ENCODE measurements around the gene PACRG.

The PACRG gene

GRCh38 chr6:162710936-162711335, 16.8 kb upstream of the PACRG start:
- no peak for DNase-seq

DNA sequence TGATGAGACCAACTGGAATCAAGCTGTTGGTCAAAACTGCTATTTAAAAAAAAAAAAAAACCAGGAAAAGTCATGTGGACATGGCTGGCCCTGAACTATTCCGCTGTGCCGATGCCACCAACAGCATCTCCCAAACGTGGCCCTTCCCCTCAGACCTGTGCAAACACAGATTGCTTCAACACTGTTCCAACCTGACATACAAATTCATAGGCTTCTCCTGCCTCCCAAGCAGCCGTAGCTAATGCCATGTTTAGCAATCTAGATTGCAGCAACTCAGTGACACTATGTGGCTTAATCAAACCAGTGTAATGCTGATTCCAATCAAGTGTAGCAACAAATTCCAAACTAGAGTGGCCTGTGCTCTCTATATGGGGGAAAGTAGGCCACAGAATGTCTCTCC, 16.4 kb upstream of the PACRG start:
- no peak for DNase-seq

DNA sequence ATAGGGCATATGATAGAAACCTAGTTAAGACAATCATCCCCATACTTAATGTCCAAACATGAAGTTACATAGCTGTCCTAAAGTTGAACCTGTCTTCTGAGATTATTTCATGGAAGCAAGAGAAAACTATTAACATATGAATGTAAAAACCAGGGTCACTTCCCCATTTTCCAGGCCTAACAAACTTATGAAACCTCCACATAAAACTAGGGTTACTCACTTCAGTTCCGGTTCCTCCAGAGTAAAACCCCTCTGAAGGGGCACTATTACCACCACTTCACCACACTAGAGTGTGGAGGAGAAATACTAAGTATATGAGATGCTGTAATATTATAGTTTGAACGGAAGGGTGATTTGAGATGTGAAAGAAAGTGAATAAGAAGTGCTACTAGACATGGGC, 15.1 kb upstream of the PACRG start:
- no peak for DNase-seq

GRCh38 chr6:162713974-162714780, 13.6 kb upstream of the PACRG start:
- no peak for DNase-seq

GRCh38 chr6:162715601-162716000, 12.2 kb upstream of the PACRG start:
- no peak for DNase-seq

DNA sequence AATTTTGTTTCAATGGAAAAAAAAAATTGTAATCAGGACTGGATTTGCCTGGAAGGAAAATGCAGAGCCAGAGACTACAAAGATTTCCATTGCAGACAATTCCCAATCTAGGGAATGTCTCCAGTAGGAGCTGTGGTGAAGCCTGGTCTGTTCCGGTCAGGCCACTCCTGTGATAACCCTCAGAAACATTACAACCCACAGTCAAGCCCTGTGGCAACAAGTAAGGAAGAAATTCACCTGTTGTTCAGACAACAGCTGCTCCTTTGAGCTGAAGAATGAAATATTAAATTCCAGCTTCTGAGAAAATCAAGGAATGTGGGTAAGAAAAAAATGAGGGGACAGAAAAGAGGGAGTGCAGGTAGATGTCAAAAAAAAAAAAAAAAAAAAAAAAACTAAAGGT, 8.2 kb upstream of the PACRG start:
- no peak for DNase-seq

- DNase-seq = no peak
Observed at GRCh38 chr6:162721404-162721687, 6.4 kb upstream of the PACRG start.

- DNase-seq = no peak
Observed at GRCh38 chr6:162722226-162722625, 5.5 kb upstream of the PACRG start.

DNA sequence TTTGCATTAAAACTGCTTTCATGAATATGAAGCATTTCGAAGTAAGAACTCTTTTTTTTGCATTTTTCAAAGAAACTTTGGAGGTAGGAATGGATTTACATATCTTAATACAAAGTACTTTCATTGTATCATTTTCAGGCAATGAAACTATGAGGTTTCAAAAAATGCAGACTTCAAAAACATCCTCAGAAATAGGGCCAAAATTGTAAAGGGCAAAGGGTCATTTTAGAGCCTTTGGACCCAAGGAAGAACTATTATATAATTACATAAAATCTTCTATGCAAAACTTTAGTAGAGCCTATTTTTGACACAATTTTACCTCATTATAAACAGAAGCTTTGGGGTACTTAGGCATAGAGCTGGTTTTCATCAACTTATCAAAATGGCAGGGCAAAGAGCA, 5.1 kb upstream of the PACRG start:
- DNase-seq = no peak

GRCh38 chr6:162726947-162727321, 840 bp upstream of the PACRG start:
- peak in 1 of 2 experiments; percentile 27 for DNase-seq

DNA sequence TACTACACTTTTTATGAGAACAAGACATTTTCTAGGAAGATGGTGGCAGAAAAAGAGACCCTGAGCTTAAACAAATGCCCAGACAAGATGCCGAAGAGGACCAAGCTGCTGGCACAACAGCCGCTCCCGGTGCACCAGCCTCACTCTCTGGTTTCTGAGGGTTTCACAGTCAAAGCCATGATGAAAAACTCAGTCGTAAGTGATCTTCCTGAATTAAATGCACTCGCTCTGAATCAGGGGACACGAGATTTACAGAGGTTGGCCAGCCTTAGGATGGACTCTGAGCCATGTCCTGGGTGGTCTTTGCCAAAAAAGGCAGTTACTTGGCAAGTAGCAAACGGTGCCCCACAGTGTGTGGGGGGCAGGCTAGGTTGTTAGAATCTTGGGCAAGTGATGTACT, 423 bp downstream of the PACRG start:
- no peak for DNase-seq

- no peak for DNase-seq
Observed at GRCh38 chr6:162728706-162729105, 932 bp downstream of the PACRG start.

DNA sequence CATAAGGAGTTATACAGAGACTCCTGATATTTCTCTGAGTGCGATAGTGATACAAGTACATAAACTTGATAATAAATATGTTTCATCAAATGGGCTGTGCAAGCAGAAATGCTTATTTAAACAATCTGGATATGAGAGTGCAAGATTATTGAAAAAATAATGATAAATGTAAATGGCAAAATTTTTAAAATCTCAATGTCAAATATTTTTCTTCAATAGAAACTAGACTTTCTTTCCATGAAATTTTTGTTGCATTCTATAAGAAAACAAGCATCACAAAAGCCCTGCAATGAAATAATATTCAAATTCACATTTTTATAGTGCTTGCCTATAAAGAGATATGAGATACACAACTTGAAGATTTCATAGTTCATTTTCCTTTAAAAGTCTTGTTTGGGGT, 2.7 kb downstream of the PACRG start:
- no peak for DNase-seq

GRCh38 chr6:162733489-162733888, 5.7 kb downstream of the PACRG start:
- no peak for DNase-seq

GRCh38 chr6:162736961-162737360, 9.2 kb downstream of the PACRG start:
- peak; percentile 69 to 87 for DNase-seq

DNA sequence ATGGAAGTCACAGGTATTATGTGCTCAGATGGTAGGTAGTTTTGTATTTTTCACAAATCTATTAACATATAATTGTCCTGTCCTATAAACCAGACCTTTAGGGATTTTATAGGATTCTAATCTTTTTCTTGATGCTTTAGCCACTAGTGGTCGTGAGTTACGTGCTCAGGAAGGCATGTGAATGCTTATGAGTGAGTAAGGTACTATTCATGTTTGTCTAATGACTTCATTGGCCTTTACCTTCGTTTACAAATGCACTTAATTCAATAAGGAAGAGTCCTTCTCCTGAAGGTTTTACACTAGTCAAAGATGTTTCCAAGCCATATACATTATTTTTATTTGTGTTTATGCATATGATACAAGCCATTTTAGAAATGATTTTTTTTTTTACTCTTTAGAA, 23.0 kb downstream of the PACRG start:
- DNase-seq = no peak

- no peak for DNase-seq
Observed at GRCh38 chr6:162751211-162751859, 23.6 kb downstream of the PACRG start.

- no peak for DNase-seq
Observed at GRCh38 chr6:162753775-162754174, 26.0 kb downstream of the PACRG start.

- DNase-seq = no peak
Observed at GRCh38 chr6:162770136-162770535, 42.4 kb downstream of the PACRG start.

- DNase-seq = no peak
Observed at GRCh38 chr6:162770955-162771354, 43.2 kb downstream of the PACRG start.

GRCh38 chr6:162772466-162772865, 44.7 kb downstream of the PACRG start:
- no peak for DNase-seq

DNA sequence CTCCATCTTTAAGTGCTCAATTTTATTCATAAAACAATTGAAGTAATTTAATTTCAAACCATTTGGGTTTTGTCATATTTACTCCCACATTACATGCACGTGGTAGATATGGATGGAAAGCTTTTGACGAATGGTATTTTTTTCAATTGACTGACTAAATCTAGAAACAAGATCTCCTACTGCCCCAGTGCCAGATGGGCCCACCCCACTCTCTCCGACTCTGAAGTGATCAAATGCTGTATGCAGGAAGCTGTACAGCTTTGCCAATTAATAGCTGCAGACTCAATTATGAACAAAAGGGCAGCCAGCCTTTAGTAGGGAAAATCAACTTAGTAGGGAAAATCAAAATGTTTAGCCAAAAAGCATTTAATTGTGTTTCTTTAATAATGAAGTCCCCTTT, 46.2 kb downstream of the PACRG start:
- peak; percentile 80 to 91 for DNase-seq

DNA sequence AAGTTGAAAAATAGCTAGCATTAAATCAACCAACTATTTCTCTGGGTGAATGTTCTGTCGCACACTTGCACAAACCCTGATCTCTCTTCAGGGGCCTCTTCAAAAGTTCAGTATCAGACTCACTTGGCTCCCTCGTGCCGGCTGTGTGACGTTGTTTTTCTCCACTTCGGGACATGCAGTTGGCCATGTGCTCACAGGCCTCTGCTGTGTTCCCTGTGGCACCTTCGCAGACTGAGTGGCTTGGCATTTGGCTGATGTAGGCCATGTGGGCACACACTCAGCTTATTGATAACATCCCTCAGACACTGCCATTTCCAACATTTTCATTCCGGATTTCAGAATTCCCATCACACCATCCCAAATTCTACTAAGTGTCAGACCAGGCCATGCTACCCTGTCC, 49.3 kb downstream of the PACRG start:
- no peak for DNase-seq

GRCh38 chr6:162778603-162779002, 50.8 kb downstream of the PACRG start:
- no peak for DNase-seq

GRCh38 chr6:162785632-162786242, 58.0 kb downstream of the PACRG start:
- DNase-seq = no peak
